HPDE6-E6E7 (cell line): ENCODE results near the gene PEF1.
A peak's percentile ranks its signal among the peaks of the same experiment; 100 is the strongest.
"Not testable (repeated sequence)": the region's sequence is repeated elsewhere in the genome, so short reads cannot be mapped to it uniquely, and the experiment has no call there.

ENCODE experiments used
- DNase-seq: peaks from one replicate; pipeline ENCODE4 v3.0.0; 2011; ENCODE audit warnings: missing footprints; ENCODE audit errors: extremely low spot score

The PEF1 gene

GRCh38 chr1:31609514-31610118 is 35.1 kb downstream of the PEF1 start:
- DNase-seq = no peak

DNA sequence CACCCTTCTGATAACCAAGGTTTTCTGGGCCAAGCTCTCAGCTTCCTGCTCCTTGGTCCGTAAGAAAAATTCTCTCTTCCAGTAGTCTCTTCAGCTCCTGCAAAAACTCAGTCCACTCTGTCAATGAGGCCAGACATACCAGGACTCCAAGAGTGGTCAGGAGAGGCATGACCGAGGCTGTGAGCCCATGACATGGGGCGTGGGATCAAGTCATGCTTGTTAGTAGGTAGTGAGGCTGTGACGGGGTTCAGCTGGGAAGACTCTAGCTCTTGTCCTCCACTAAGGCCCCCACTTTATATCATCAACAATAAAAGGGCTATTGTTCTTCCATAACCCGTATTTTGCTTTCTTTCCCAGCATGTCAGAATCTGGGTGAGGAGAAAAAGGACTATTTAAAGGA is 37.3 kb downstream of the PEF1 start:
- DNase-seq = no peak

DNA sequence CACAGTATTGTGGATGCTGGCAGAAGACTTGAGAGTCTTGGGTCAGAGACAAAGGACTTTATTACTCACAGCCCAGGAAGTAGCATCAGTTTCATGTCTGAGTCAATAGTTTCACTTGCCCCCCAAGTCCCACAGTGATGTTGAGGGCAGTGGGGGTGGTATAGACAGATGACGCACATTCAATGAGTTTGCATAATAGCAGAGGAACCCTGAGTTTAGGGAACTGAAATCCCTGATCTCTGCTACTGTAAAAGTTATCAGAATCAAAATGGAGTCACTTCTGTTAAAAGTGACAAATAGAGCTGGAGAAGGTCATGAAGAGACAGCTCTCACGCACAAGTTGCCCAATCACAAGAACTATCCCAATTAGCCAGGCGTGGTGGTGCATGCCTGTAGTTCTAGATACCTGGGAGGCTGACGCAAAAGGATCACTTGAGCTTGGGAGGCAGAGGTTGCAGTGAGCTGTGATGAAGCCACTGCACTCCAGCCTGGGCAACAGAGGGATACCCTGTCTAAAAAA is 38.7 kb downstream of the PEF1 start:
- DNase-seq = no peak

- no peak for DNase-seq
Measured at GRCh38 chr1:31602081-31602480, 42.6 kb downstream of the PEF1 start.

- no peak for DNase-seq
Measured at GRCh38 chr1:31600641-31601040, 44.0 kb downstream of the PEF1 start.

GRCh38 chr1:31598980-31599379 is 45.7 kb downstream of the PEF1 start:
- DNase-seq = no peak

GRCh38 chr1:31596737-31597097 is 48.0 kb downstream of the PEF1 start:
- DNase-seq = no peak

GRCh38 chr1:31595836-31596736 is 48.6 kb downstream of the PEF1 start:
- no peak for DNase-seq

DNA sequence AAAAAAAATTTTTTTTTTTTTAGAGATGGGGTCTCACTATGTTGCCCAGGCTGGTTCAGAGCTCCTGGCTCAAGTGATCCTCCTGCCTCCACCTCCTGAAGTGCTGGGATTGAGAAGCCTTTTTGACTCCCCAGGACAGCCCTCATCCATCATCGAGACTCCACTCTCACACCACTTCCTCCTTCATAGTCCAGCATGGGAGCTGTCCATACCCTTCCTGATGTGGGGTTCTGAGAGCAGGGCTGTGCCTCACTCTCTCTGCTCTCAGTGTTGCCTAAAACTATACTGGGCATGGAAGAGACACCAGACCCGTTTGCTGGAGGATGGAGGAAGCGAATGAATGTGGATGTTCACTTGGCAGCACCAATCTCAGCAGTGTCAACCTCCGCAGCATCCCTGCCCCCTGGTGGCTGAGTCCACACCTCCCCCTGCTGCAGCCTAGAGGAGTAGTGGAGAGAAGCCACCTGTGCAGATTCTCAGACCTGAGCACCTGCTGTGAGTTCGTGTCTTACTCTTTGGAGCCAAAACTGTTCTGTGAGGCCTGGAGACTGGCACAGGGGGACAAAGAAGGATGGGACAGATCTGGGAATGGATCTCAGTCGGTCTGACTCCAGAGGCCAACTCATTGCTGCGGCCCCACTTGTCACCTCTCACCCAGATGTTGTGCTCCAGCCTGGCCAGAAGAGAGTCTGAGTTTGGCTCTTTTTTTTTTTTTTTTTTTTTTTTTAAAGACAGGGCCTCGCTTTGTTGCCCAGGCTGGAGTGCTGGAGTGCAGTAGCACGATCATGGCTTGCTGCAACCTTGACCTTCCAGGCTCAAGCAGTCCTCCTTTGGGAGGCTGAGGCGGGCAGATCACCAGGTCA is 50.7 kb downstream of the PEF1 start:
- DNase-seq = peak; percentile 86

DNA sequence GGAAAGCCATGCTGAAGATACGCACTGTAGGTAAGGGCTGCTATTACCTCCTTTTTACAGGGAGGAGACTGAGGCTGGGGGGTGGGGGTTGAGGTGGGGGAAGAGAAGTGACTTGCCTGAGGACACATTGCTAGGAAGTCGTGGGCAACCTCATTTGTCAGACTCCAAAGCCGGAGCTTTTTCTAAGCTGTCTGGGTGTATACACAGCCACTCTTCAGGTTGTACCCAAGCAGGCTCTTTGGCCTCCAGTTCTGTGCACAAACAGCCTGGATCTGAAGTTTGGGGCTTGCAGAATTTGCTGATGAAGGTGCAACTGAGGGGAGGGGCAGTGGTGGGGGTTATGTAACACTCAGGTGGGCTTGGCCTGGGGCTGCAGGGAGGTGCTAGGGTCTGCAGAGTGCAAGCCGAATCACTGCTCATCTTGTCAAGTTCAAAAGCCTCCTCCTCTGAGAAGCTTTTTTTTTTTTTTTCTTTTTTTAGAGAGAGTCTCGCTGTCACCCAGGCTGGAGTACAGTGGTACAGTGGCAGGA is 51.5 kb downstream of the PEF1 start:
- no peak for DNase-seq

- no peak for DNase-seq
Measured at GRCh38 chr1:31592132-31592531, 52.5 kb downstream of the PEF1 start.

GRCh38 chr1:31591425-31592093 is 53.1 kb downstream of the PEF1 start:
- no peak for DNase-seq

DNA sequence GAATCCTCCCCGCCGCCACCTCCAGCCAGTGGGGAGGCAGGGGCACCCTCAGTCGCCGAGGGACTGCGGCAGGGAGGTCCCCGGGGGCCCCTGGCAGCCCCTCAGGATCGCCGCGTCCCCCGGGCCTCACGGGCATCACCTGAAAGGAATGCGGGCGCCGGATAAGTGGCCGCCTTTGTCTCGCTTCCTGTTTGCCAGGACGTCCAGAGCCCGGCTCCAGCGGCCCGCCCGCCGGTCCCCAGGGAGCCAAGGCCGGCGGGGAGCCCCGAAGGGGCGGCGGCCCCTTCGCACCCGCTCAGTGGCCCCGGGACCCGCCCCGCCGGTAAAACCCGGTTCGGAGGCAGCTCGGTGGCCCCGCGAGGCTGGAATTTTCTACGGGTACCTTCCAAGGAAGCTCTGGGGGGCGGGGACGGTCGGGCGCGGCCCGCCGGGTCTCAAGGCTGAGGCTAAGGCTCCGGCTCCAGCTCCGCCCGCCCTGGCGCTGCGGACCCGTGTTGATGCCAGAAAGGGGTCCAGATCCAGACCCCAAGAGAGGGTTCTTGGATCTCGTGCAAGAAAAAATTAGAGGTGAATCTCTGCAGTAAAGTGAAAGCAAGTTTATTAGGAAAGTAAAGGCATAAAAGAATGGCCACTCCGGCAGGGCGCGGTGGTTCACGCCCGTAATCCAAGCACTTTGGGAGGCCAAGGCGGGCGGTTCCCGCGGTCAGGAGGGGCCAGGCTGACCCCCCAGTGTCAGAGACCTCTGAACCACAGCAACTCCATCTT is 55.7 kb downstream of the PEF1 start:
- DNase-seq = no peak

- no peak for DNase-seq
Measured at GRCh38 chr1:31587720-31588423, 56.8 kb downstream of the PEF1 start.

DNA sequence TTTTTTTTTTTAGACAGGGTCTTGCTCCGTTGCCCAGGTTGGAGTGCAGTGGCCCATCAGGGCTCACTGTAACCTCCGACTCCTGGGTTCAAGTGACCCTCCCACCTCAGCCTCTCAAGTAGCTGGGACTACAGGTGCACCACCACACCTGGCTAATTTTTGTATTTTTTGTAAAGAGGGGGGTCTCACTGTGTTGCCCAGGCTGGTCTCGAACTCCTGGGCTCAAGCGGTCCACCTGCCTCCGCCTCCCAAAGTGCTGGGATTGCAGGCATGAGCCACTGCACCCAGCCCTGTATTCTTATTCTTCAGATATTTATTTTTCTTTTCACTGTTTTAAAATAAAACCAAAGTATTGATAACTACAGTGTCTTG is 57.4 kb downstream of the PEF1 start:
- not testable (repeated sequence) for DNase-seq

GRCh38 chr1:31586376-31587327 is 58.0 kb downstream of the PEF1 start:
- no peak for DNase-seq

- no peak for DNase-seq
Measured at GRCh38 chr1:31585736-31586365, 58.8 kb downstream of the PEF1 start.
